IMR-90 (cell line): ENCODE results near the gene TFAP2E. TPM values are rescaled to one million over a fixed set of nuclear protein-coding genes. Genes with fewer than 3 reads are reported as not detected.

Source experiments
- ATAC-seq: fragments of 200-7000 bp; cut with Tn5 transposase; 2 replicates; pipeline ENCODE4 v1.9.1; 2020; ENCODE audit warnings: low read depth, mild to moderate bottlenecking, moderate library complexity
- BruUV-seq: library from RNA; stranded (reverse); fragments of 400-500 nt; replicated peaks from 2 replicates; lab custom pipeline; 2021; lab: Mats Ljungman, UMichigan
- CTCF ChIA-PET: fragments of 300-600 bp; formaldehyde crosslinking; extraction: SDS; loops from one replicate; lab custom pipeline; 2021; ENCODE audit warnings: antibody characterized with exemption; lab: Yijun Ruan, JAX
- POLR2A ChIA-PET: fragments of 300-600 bp; sonication (Branson Sonifier 250); formaldehyde crosslinking; loops from one replicate; lab custom pipeline; 2022; ENCODE audit warnings: antibody characterized with exemption; ENCODE audit not compliant: unreplicated experiment; lab: Charles Lee
- DNase-seq: peaks from one replicate; pipeline ENCODE4 v3.0.0; 2013
- H2AFZ ChIP-seq: replicated peaks from 2 replicates; pipeline ENCODE3; 2013; ENCODE audit warnings: low read length, mild to moderate bottlenecking; ENCODE audit not compliant: poor library complexity
- H2AK5ac ChIP-seq: 2 replicates; pipeline ENCODE4 v1.6.1; 2013; ENCODE audit warnings: low read depth, low read length, inconsistent platforms
- H2AK9ac ChIP-seq: replicated peaks from 2 replicates; pipeline ENCODE3; 2013; ENCODE audit warnings: mild to moderate bottlenecking, low read depth, low read length, moderate library complexity; ENCODE audit not compliant: poor library complexity
- H2BK120ac ChIP-seq: 2 replicates; pipeline ENCODE4 v1.6.1; 2013; ENCODE audit warnings: low read depth, low read length, inconsistent platforms
- H2BK15ac ChIP-seq: 3 replicates; pipeline ENCODE4 v1.6.1; 2013; ENCODE audit warnings: low read depth, low read length, inconsistent platforms
- H2BK20ac ChIP-seq: 2 replicates; pipeline ENCODE4 v1.6.1; 2013; ENCODE audit warnings: low read depth, mild to moderate bottlenecking, inconsistent platforms, low read length, moderate library complexity
- H2BK5ac ChIP-seq: 2 replicates; pipeline ENCODE4 v1.6.1; 2013; ENCODE audit warnings: mild to moderate bottlenecking, low read depth, low read length, inconsistent platforms; ENCODE audit not compliant: poor library complexity, severe bottlenecking
- H3K14ac ChIP-seq: replicated peaks from 2 replicates; pipeline ENCODE4 v1.6.1; 2013; ENCODE audit warnings: low read depth, low read length, inconsistent platforms
- H3K18ac ChIP-seq: 2 replicates; pipeline ENCODE4 v1.6.1; 2013; ENCODE audit warnings: low read depth, low read length, control low read depth
- H3K23ac ChIP-seq: 2 replicates; pipeline ENCODE4 v1.6.1; 2013; ENCODE audit warnings: low read depth, low read length, inconsistent platforms
- H3K27ac ChIP-seq: 2 replicates; pipeline ENCODE4 v1.5.1; 2013; ENCODE audit warnings: mild to moderate bottlenecking, control low read depth, low read length; ENCODE audit not compliant: insufficient read depth
- H3K27me3 ChIP-seq: 2 replicates; pipeline ENCODE4 v1.6.1; 2013; ENCODE audit warnings: low read length; ENCODE audit not compliant: control insufficient read depth, insufficient read depth
- H3K36me3 ChIP-seq: 2 replicates; pipeline ENCODE4 v1.6.1; 2013; ENCODE audit warnings: low read length, mixed read lengths; ENCODE audit not compliant: control insufficient read depth, insufficient read depth
- H3K4ac ChIP-seq: 2 replicates; pipeline ENCODE4 v1.6.1; 2013; ENCODE audit warnings: low read depth, low read length, inconsistent platforms
- H3K4me1 ChIP-seq: 2 replicates; pipeline ENCODE4 v1.6.1; 2013; ENCODE audit warnings: low read length, mixed read lengths; ENCODE audit not compliant: control insufficient read depth, insufficient read depth
- H3K4me2 ChIP-seq: 2 replicates; pipeline ENCODE4 v1.6.1; 2013; ENCODE audit warnings: low read depth, mild to moderate bottlenecking, control low read depth, low read length, moderate library complexity
- H3K4me3 ChIP-seq: 2 replicates; pipeline ENCODE4 v1.5.1; 2013; ENCODE audit warnings: low read depth, mild to moderate bottlenecking, control low read depth, low read length, moderate library complexity; ENCODE audit not compliant: insufficient read depth
- H3K56ac ChIP-seq: 2 replicates; pipeline ENCODE4 v1.6.1; 2013; ENCODE audit warnings: low read length, inconsistent platforms; ENCODE audit not compliant: insufficient read depth; ENCODE audit errors: extremely low read depth
- H3K79me1 ChIP-seq, 2 experiments: 2 replicates each; pipeline ENCODE4 v1.6.1; 2013; ENCODE audit warnings: low read length in 2 of 2, inconsistent platforms in 1 of 2, low read depth in 1 of 2
- H3K9ac ChIP-seq: 2 replicates; pipeline ENCODE4 v1.6.1; 2013; ENCODE audit warnings: low read depth, low read length, control low read depth
- H3K9me1 ChIP-seq: 2 replicates; pipeline ENCODE4 v1.6.1; 2013; ENCODE audit warnings: low read length, inconsistent platforms; ENCODE audit not compliant: insufficient read depth
- H3K9me3 ChIP-seq: 2 replicates; pipeline ENCODE4 v1.6.1; 2013; ENCODE audit warnings: low read length; ENCODE audit not compliant: control insufficient read depth, insufficient read depth
- H4K20me1 ChIP-seq: 2 replicates; pipeline ENCODE4 v1.6.1; 2013; ENCODE audit warnings: low read length, inconsistent platforms; ENCODE audit not compliant: insufficient read depth
- H4K5ac ChIP-seq: 2 replicates; pipeline ENCODE4 v1.6.1; 2013; ENCODE audit warnings: mild to moderate bottlenecking, low read depth, low read length, control low read depth
- H4K8ac ChIP-seq, 2 experiments: 2 replicates each; pipeline ENCODE4 v1.6.1; 2013; ENCODE audit warnings: low read depth in 2 of 2, low read length in 2 of 2, control low read depth in 1 of 2, inconsistent platforms in 1 of 2
- H4K91ac ChIP-seq: 2 replicates; pipeline ENCODE4 v1.6.1; 2013; ENCODE audit warnings: low read depth, low read length, inconsistent platforms; ENCODE audit not compliant: insufficient read depth
- BHLHE40 ChIP-seq: fragments of 150-350 bp; IDR thresholded peaks from 2 replicates; pipeline ENCODE4 v1.6.1; 2016; ENCODE audit warnings: mild to moderate bottlenecking, low read depth, low read length
- CHD1 ChIP-seq: IDR thresholded peaks from 2 replicates; pipeline ENCODE4 v1.6.1; 2012; ENCODE audit warnings: low read depth, low read length, improper control_type of control experiment
- CTCF ChIP-seq: conservative IDR thresholded peaks from 2 replicates; pipeline ENCODE4 v1.5.1; 2012; ENCODE audit warnings: mild to moderate bottlenecking, low read depth, low read length, improper control_type of control experiment
- ELK1 ChIP-seq: fragments of 150-350 bp; IDR thresholded peaks from 2 replicates; pipeline ENCODE4 v1.6.1; 2016; ENCODE audit warnings: low read depth, mild to moderate bottlenecking, low read length, moderate library complexity, borderline replicate concordance
- MAFK ChIP-seq: IDR thresholded peaks from 2 replicates; pipeline ENCODE4 v1.6.1; 2012; ENCODE audit warnings: low read depth, low read length, improper control_type of control experiment
- MXI1 ChIP-seq: IDR thresholded peaks from 2 replicates; pipeline ENCODE4 v1.6.1; 2012; ENCODE audit warnings: low read depth, mild to moderate bottlenecking, low read length, moderate library complexity, borderline replicate concordance
- POLR2A ChIP-seq: IDR thresholded peaks from 2 replicates; pipeline ENCODE4 v1.6.1; 2012; ENCODE audit warnings: mild to moderate bottlenecking, low read depth, low read length
- RAD21 ChIP-seq: IDR thresholded peaks from 2 replicates; pipeline ENCODE4 v1.6.1; 2012; ENCODE audit warnings: low read length, improper control_type of control experiment
- RFX5 ChIP-seq: IDR thresholded peaks from 2 replicates; pipeline ENCODE4 v1.8.0; 2012; ENCODE audit warnings: low read depth, mild to moderate bottlenecking, low read length, moderate library complexity
- USF2 ChIP-seq: fragments of 150-350 bp; IDR thresholded peaks from 2 replicates; pipeline ENCODE4 v1.6.1; 2017; ENCODE audit warnings: mild to moderate bottlenecking, antibody characterized with exemption, low read length, low read depth
- WGBS, 2 experiments: methylation state at CpG; one replicate each; pipeline versions ENCODE4 v1.1.5 to v1.1.7; 2013; ENCODE audit warnings: missing lambda C conversion rate in 2 of 2; ENCODE audit not compliant: insufficient read length in 1 of 2; ENCODE audit errors: extremely low coverage in 2 of 2; 5-methylcytosine and 5-hydroxymethylcytosine counted together
- dilution Hi-C: fragments of 300-500 bp; cut with HindIII; formaldehyde crosslinking; loops from one replicate; pipeline ENCODE4 v1.14.3; 2018; ENCODE audit warnings: low sequenced_read_pairs; ENCODE audit not compliant: unreplicated experiment
- in situ Hi-C: fragments of 300-500 bp; cut with MboI; formaldehyde crosslinking; loops from 3 replicates; pipeline ENCODE4 v1.14.3; 2019; ENCODE audit warnings: low sequenced_read_pairs, inconsistent platforms, mixed read lengths
- intact Hi-C: fragments of 100-400 bp; cut with micrococcal nuclease; formaldehyde crosslinking; loops from 2 replicates; pipeline ENCODE4 v1.10.0; 2022
- polyA plus RNA-seq, 3 experiments: library from polyadenylated mRNA; depleted of rRNA; stranded (reverse); fragments of >200 nt; gene quantifications; 2 replicates each; pipeline ENCODE4 v1.2.3, GENCODE V29; 2012; ENCODE audit warnings: low replicate concordance in 1 of 3
- total RNA-seq: library from RNA; depleted of rRNA; stranded (reverse); fragments of >200 nt; gene quantifications from 2 replicates; pipeline ENCODE4 v1.2.3, GENCODE V29; 2012

TFAP2E gene
- total and polyA plus RNA-seq, 2 of the 4 experiments (the other 2 are of a cell fraction) = under 0.01 to 0.19 TPM

- peaks cover 14% of the 10 kb centered on the region for H3K9me1 ChIP-seq
- no peak overlapping the region for H3K4ac ChIP-seq
- no peaks in the 10 kb centered on the region for H3K79me1 ChIP-seq
- ChIA-PET CTCF (no interaction called here), POLR2A (no interaction called here)
- H2BK15ac ChIP-seq = no peak overlapping the region
- dilution Hi-C loops = no loop called here
- H2BK5ac ChIP-seq = no peak overlapping the region
- no peak overlapping the region for H3K23ac ChIP-seq
- no peak overlapping the region for H3K4me2 ChIP-seq
- TF ChIP-seq ELK1 = no peak
- no peak for TF ChIP-seq POLR2A
- no peak for TF ChIP-seq CHD1
- TF ChIP-seq MAFK = no peak
- TF ChIP-seq RFX5 = no peak
- TF ChIP-seq CTCF = no peak
- TF ChIP-seq MXI1 = no peak
- no peak for TF ChIP-seq RAD21
- no peak for TF ChIP-seq BHLHE40
- TF ChIP-seq USF2 = no peak
- H3K4me3 ChIP-seq = no peak overlapping the region
- H2BK120ac ChIP-seq = no peak overlapping the region
- no peak overlapping the region for H2AFZ ChIP-seq
- intact Hi-C loops = no loop called here
- no peak overlapping the region for H4K8ac ChIP-seq
- H3K4me1 ChIP-seq = no peaks in the 10 kb centered on the region
- no peak for ATAC-seq
- no peak overlapping the region for H3K9ac ChIP-seq
- 100% methylated on average over 1 of the region's 7 CpGs; no CpG with 5 or more reads in 1 of the 2 experiments for WGBS, 2 experiments
- H2AK5ac ChIP-seq = no peak overlapping the region
- in situ Hi-C loops = no loop called here
- H2BK20ac ChIP-seq = no peak overlapping the region
- H4K5ac ChIP-seq = no peak overlapping the region
- H2AK9ac ChIP-seq = no peak overlapping the region
- H3K27me3 ChIP-seq = no peaks in the 10 kb centered on the region
- no peak overlapping the region for H4K91ac ChIP-seq
- no peaks in the 10 kb centered on the region for H3K9me3 ChIP-seq
- no peak overlapping the region for H3K27ac ChIP-seq
- H4K20me1 ChIP-seq = no peaks in the 10 kb centered on the region
- H3K14ac ChIP-seq = no peak overlapping the region
- no peak for DNase-seq
- BruUV-seq = no TSS peak
- no peak overlapping the region for H3K18ac ChIP-seq
- H3K56ac ChIP-seq = no peak overlapping the region
- no peaks in the 10 kb centered on the region for H3K36me3 ChIP-seq
Measured at GRCh38 chr1:35586808-35587207, 13.7 kb downstream of the TFAP2E start.
